HL-60 (cell line): ENCODE results near the gene TEAD2.

Experiments used
- SPI1 ChIP-seq: IDR thresholded peaks from 2 replicates; pipeline ENCODE4 v1.6.1; 2012; ENCODE audit warnings: low read depth, mild to moderate bottlenecking, borderline replicate concordance
- TF ChIP-seq, protein P1 (sequence below): IDR thresholded peaks from one replicate; pipeline ENCODE4 v1.5.1; 2011; ENCODE audit warnings: low read length, control low read depth, inconsistent platforms; ENCODE audit not compliant: insufficient read depth
- TF ChIP-seq, protein P2 (sequence below): IDR thresholded peaks from 2 replicates; pipeline ENCODE4 v1.6.1; 2012; ENCODE audit warnings: low read depth; ENCODE audit not compliant: insufficient replicate concordance

DNA sequence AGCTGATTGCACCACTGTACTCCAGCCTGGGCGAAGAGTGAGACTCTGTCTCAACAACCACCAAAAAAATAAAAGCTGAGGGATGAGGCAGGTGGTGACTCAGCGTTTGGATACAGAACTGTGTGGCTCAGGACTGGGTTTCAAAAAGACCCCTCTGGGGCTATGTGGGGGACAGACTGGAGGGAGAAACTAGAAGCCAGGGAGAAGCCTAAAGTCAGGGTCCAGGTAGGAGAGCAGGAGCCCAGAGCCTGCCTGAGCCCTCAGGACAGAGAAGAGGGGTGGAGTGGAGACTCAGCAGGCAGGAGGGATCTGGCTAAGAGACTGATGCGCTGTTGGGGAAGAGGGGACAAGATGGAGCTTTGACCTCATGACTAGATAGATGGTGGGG lies 28.8 kb downstream of the TEAD2 start:
- TF ChIP-seq SPI1 = no peak
- TF ChIP-seq, protein P1, sequence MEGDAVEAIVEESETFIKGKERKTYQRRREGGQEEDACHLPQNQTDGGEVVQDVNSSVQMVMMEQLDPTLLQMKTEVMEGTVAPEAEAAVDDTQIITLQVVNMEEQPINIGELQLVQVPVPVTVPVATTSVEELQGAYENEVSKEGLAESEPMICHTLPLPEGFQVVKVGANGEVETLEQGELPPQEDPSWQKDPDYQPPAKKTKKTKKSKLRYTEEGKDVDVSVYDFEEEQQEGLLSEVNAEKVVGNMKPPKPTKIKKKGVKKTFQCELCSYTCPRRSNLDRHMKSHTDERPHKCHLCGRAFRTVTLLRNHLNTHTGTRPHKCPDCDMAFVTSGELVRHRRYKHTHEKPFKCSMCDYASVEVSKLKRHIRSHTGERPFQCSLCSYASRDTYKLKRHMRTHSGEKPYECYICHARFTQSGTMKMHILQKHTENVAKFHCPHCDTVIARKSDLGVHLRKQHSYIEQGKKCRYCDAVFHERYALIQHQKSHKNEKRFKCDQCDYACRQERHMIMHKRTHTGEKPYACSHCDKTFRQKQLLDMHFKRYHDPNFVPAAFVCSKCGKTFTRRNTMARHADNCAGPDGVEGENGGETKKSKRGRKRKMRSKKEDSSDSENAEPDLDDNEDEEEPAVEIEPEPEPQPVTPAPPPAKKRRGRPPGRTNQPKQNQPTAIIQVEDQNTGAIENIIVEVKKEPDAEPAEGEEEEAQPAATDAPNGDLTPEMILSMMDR = no peak
- TF ChIP-seq, protein P2, sequence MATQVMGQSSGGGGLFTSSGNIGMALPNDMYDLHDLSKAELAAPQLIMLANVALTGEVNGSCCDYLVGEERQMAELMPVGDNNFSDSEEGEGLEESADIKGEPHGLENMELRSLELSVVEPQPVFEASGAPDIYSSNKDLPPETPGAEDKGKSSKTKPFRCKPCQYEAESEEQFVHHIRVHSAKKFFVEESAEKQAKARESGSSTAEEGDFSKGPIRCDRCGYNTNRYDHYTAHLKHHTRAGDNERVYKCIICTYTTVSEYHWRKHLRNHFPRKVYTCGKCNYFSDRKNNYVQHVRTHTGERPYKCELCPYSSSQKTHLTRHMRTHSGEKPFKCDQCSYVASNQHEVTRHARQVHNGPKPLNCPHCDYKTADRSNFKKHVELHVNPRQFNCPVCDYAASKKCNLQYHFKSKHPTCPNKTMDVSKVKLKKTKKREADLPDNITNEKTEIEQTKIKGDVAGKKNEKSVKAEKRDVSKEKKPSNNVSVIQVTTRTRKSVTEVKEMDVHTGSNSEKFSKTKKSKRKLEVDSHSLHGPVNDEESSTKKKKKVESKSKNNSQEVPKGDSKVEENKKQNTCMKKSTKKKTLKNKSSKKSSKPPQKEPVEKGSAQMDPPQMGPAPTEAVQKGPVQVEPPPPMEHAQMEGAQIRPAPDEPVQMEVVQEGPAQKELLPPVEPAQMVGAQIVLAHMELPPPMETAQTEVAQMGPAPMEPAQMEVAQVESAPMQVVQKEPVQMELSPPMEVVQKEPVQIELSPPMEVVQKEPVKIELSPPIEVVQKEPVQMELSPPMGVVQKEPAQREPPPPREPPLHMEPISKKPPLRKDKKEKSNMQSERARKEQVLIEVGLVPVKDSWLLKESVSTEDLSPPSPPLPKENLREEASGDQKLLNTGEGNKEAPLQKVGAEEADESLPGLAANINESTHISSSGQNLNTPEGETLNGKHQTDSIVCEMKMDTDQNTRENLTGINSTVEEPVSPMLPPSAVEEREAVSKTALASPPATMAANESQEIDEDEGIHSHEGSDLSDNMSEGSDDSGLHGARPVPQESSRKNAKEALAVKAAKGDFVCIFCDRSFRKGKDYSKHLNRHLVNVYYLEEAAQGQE = no peak
